K562 (cell line): ENCODE measurements around the gene ADGRB3. TPM values are rescaled to one million over a fixed set of nuclear protein-coding genes. Genes with fewer than 3 reads are reported as not detected.

Experiments used
- ATAC-seq: fragments of 200-7000 bp; cut with Tn5 transposase; 3 replicates; pipeline ENCODE4 v1.9.1; 2020; ENCODE audit warnings: moderate library complexity
- BruUV-seq: library from RNA; stranded (reverse); fragments of 400-500 nt; replicated peaks from 2 replicates; lab custom pipeline; 2021; lab: Mats Ljungman, UMichigan
- CTCF ChIA-PET: fragments of 300-600 bp; formaldehyde crosslinking; extraction: SDS; loops from one replicate; lab custom pipeline; 2021; ENCODE audit warnings: low intra/inter-chr PET ratio; lab: Yijun Ruan, JAX
- POLR2A ChIA-PET: fragments of 300-600, 350-650 bp; sonication (Branson Sonifier 250); formaldehyde crosslinking; extraction: SDS; loops from one replicate; lab custom pipeline; 2021; ENCODE audit warnings: antibody characterized with exemption, inconsistent platforms; lab: Yijun Ruan, JAX
- DNase-seq, 4 experiments: peaks; one replicate each; pipeline versions ENCODE4 v3.0.0 to v3.0.0-alpha.2; 2011 to 2018; ENCODE audit warnings: low spot score in 3 of 4, mixed read lengths in 3 of 4; ENCODE audit errors: extremely low read depth in 1 of 4
- FAIRE-seq: peaks from 2 replicates; lab custom pipeline; 2011; peaks lifted over from hg19 to GRCh38; lab: Jason Lieb, UNC
- H2AFZ ChIP-seq: 2 replicates; pipeline ENCODE4 v1.6.0; 2011; ENCODE audit warnings: low read depth, low read length, control low read depth, inconsistent platforms
- H3K27ac ChIP-seq: fragments of 200-600 bp; 3 replicates; pipeline ENCODE4 v1.8.0; 2011; ENCODE audit warnings: low read depth, mild to moderate bottlenecking, control low read depth, inconsistent platforms, low read length, moderate library complexity, mixed read lengths; ENCODE audit errors: extremely low read depth
- H3K27me3 ChIP-seq, 2 experiments: fragments of 300-600 bp in 1 of 2; 2 replicates in 1 of 2; 3 replicates in 1 of 2; pipeline versions ENCODE4 v1.6.0 to v1.8.0; 2011; ENCODE audit warnings: inconsistent platforms in 2 of 2, low read length in 2 of 2, mild to moderate bottlenecking in 1 of 2, mixed read lengths in 1 of 2, moderate library complexity in 1 of 2; ENCODE audit not compliant: control insufficient read depth in 2 of 2, insufficient read depth in 2 of 2
- H3K36me3 ChIP-seq: fragments of 300-600 bp; 3 replicates; pipeline ENCODE4 v1.8.0; 2011; ENCODE audit warnings: mild to moderate bottlenecking, low read length, inconsistent platforms; ENCODE audit not compliant: control insufficient read depth, insufficient read depth
- H3K4me1 ChIP-seq, 2 experiments: fragments of 200-600 bp in 1 of 2; replicated peaks in 1 of 2; 2 replicates in 1 of 2; 3 replicates in 1 of 2; pipeline versions ENCODE4 v1.5.1 to v1.8.0; 2011; ENCODE audit warnings: inconsistent platforms in 2 of 2, low read length in 2 of 2, mild to moderate bottlenecking in 1 of 2, mixed read lengths in 1 of 2, moderate library complexity in 1 of 2; ENCODE audit not compliant: control insufficient read depth in 2 of 2, insufficient read depth in 2 of 2
- H3K4me2 ChIP-seq: 2 replicates; pipeline ENCODE4 v1.6.1; 2011; ENCODE audit warnings: low read length, control low read depth, inconsistent platforms, mixed read lengths; ENCODE audit not compliant: insufficient read depth
- H3K4me3 ChIP-seq: fragments of 200-600 bp; sonication (generic), shearing (Covaris generic); 2 replicates; pipeline ENCODE4 v1.5.1; 2016; ENCODE audit warnings: control low read depth, inconsistent platforms
- H3K79me2 ChIP-seq: fragments of 200-600 bp; 3 replicates; pipeline ENCODE4 v1.8.0; 2011; ENCODE audit warnings: low read length, inconsistent platforms; ENCODE audit not compliant: control insufficient read depth, insufficient read depth
- H3K9ac ChIP-seq, 2 experiments: 2 replicates each; pipeline versions ENCODE4 v1.6.0 to v1.6.1; 2011; ENCODE audit warnings: low read depth in 2 of 2, low read length in 2 of 2, control low read depth in 1 of 2, inconsistent platforms in 1 of 2, mild to moderate bottlenecking in 1 of 2, mixed read lengths in 1 of 2; ENCODE audit not compliant: insufficient read depth in 1 of 2
- H3K9me1 ChIP-seq: one replicate; pipeline ENCODE4 v1.6.0; 2011; ENCODE audit warnings: inconsistent platforms, mild to moderate bottlenecking, low read length, moderate library complexity; ENCODE audit not compliant: control insufficient read depth, insufficient read depth
- H3K9me3 ChIP-seq: replicated peaks from 2 replicates; pipeline ENCODE4 v1.5.1; 2011; ENCODE audit warnings: low read depth, low read length, inconsistent platforms; ENCODE audit not compliant: control insufficient read depth, insufficient read depth
- H4K20me1 ChIP-seq: replicated peaks from 2 replicates; pipeline ENCODE4 v1.6.1; 2011; ENCODE audit warnings: low read length, inconsistent platforms, mixed read lengths; ENCODE audit not compliant: control insufficient read depth, insufficient read depth
- E2F8 ChIP-seq: fragments of 450-650 bp; IDR thresholded peaks from 2 replicates; pipeline ENCODE4 v1.7.1; 2018; ENCODE audit warnings: mild to moderate bottlenecking, low read depth; ENCODE audit not compliant: partially characterized antibody
- FOXK1 ChIP-seq: sonication (generic); formaldehyde crosslinking; IDR thresholded peaks from 2 replicates; pipeline ENCODE4 v1.8.0; 2022; ENCODE audit warnings: missing genetic modification reagents, mild to moderate bottlenecking, borderline replicate concordance
- KLF6 ChIP-seq: fragments of 250-450 bp; sonication (Bioruptor Pico); IDR thresholded peaks from 2 replicates; pipeline ENCODE4 v1.4.0; 2020; ENCODE audit warnings: mild to moderate bottlenecking, moderate library complexity, borderline replicate concordance
- SRSF7 ChIP-seq: fragments of 200-400 bp; formaldehyde crosslinking; optimal IDR thresholded peaks from 2 replicates; pipeline ENCODE3; 2017; ENCODE audit warnings: mild to moderate bottlenecking, low read depth, low read length
- ZNF445 ChIP-seq: fragments of 250-450 bp; sonication (Bioruptor Pico); IDR thresholded peaks from 2 replicates; pipeline ENCODE4 v1.4.0; 2020; ENCODE audit warnings: low read depth, mild to moderate bottlenecking, moderate library complexity
- WGBS: fragments of 100-300 bp; shearing (Covaris generic); methylation state at CpG from one replicate; pipeline ENCODE4 v1.1.6; 2016; ENCODE audit warnings: low coverage, mixed read lengths; ENCODE audit not compliant: insufficient coverage; ENCODE audit errors: missing lambda C conversion rate; 5-methylcytosine and 5-hydroxymethylcytosine counted together
- in situ Hi-C: fragments of 300-500 bp; cut with MboI; formaldehyde crosslinking; loops from 4 replicates; pipeline ENCODE4 v1.15.0; 2018; ENCODE audit warnings: inconsistent platforms, mixed read lengths
- intact Hi-C: fragments of 100-400 bp; cut with micrococcal nuclease; formaldehyde crosslinking; loops from 2 replicates; pipeline ENCODE4 v1.14.2; 2022
- polyA plus RNA-seq, 8 experiments: library from polyadenylated mRNA; depleted of rRNA in 4 of 8; stranded (reverse) in 5 of 8; unstranded in 3 of 8; fragments of >200 nt; fragmentation: Nextera tagmentation in 2 of 8; fragmentation: Illumina TruSeq in 1 of 8; extraction: Ambion mirVana in 2 of 8; extraction: Trizol in 1 of 8; gene quantifications; 2 replicates each; pipeline versions ENCODE4 v1.2.1 to v1.2.3, GENCODE V29; 2011 to 2014; ENCODE audit warnings: inconsistent platforms in 1 of 8, missing spikeins in 1 of 8
- total RNA-seq, 7 experiments: library from RNA; depleted of rRNA in 6 of 7; stranded (reverse); fragments of >200 nt in 6 of 7; fragmentation: Illumina TruSeq in 2 of 7; extraction: Trizol in 2 of 7; gene quantifications; 2 replicates each; pipeline versions ENCODE4 v1.2.1 to v1.2.3, GENCODE V29; 2011 to 2021; ENCODE audit warnings: low replicate concordance in 1 of 7

ADGRB3 gene
- total and polyA plus RNA-seq, 9 of the 15 experiments (the other 6 are each of a cell fraction or from before 2014, with no cell fraction given): 0.90 to 7.8 (median 2.4) TPM

- POLR2A ChIA-PET: no interaction called here
- DNase-seq (no peak), ATAC-seq (no peak), FAIRE-seq (no peak)
- Histone ChIP-seq H3K9ac (no peak overlapping the region), H3K9me1 (no peaks in the 10 kb centered on the region), H4K20me1 (no peaks in the 10 kb centered on the region), H3K4me1 (no peaks in the 10 kb centered on the region), H3K27me3 (no peaks in the 10 kb centered on the region), H3K79me2 (no peaks in the 10 kb centered on the region), H3K9me3 (no peaks in the 10 kb centered on the region), H3K36me3 (no peaks in the 10 kb centered on the region), H3K4me3 (no peak overlapping the region), H3K4me2 (no peak overlapping the region), H3K27ac (no peak overlapping the region), H2AFZ (no peak overlapping the region)
- intact Hi-C loops (no loop called here), in situ Hi-C loops (no loop called here)
- no TSS peak for BruUV-seq
- 9% methylated on average over 2 of the region's 2 CpGs for WGBS
- TF ChIP-seq ZNF445: no peak
- TF ChIP-seq E2F8: no peak
- TF ChIP-seq FOXK1 (CRISPR knock-in tag): no peak
- TF ChIP-seq SRSF7: no peak
- TF ChIP-seq KLF6 (CRISPR knock-in tag): no peak
- CTCF ChIA-PET: no interaction called here
Observed at GRCh38 chr6:69305456-69305855, 670.4 kb downstream of the ADGRB3 start.
